MCF 10A (cell line): ENCODE measurements around the gene CABP1. TPM values are rescaled to one million over a fixed set of nuclear protein-coding genes. Genes with fewer than 3 reads are reported as not detected.
A peak's percentile ranks its signal among the peaks of the same experiment; 100 is the strongest.

ENCODE experiments used
- BruUV-seq: library from RNA; stranded (reverse); fragments of 400-500 nt; replicated peaks from 2 replicates; lab custom pipeline; 2021; lab: Mats Ljungman, UMichigan
- CTCF ChIA-PET: fragments of 300-600 bp; sonication (Branson Sonifier 250); formaldehyde crosslinking; extraction: SDS; loops from one replicate; lab custom pipeline; 2021; ENCODE audit warnings: antibody characterized with exemption, inconsistent platforms; lab: Yijun Ruan, JAX
- POLR2A ChIA-PET: fragments of 300-600, 350-650 bp; sonication (Branson Sonifier 250); formaldehyde crosslinking; extraction: SDS; loops from one replicate; lab custom pipeline; 2020; ENCODE audit warnings: antibody characterized with exemption, inconsistent platforms; lab: Yijun Ruan, JAX
- DNase-seq: peaks from one replicate; pipeline ENCODE4 v3.0.0-alpha.2; 2018; ENCODE audit not compliant: unreplicated experiment
- H3K27ac Mint-ChIP-seq: one replicate; pipeline ENCODE4 v1.8.0; 2022; ENCODE audit warnings: mild to moderate bottlenecking, low read depth, mixed read lengths; ENCODE audit not compliant: unreplicated experiment
- H3K27me3 Mint-ChIP-seq: one replicate; pipeline ENCODE4 v1.8.0; 2022; ENCODE audit warnings: mixed read lengths; ENCODE audit not compliant: insufficient read depth, unreplicated experiment
- H3K36me3 Mint-ChIP-seq: one replicate; pipeline ENCODE4 v1.8.0; 2022; ENCODE audit warnings: mild to moderate bottlenecking, moderate library complexity, mixed read lengths; ENCODE audit not compliant: insufficient read depth, unreplicated experiment
- H3K4me1 Mint-ChIP-seq: one replicate; pipeline ENCODE4 v1.8.0; 2022; ENCODE audit warnings: mixed read lengths; ENCODE audit not compliant: insufficient read depth, unreplicated experiment
- H3K4me3 Mint-ChIP-seq: one replicate; pipeline ENCODE4 v1.8.0; 2022; ENCODE audit warnings: mild to moderate bottlenecking, moderate library complexity, mixed read lengths; ENCODE audit not compliant: unreplicated experiment
- H3K9me3 Mint-ChIP-seq: one replicate; pipeline ENCODE4 v1.8.0; 2022; ENCODE audit warnings: mixed read lengths; ENCODE audit not compliant: unreplicated experiment
- CTCF ChIP-seq: fragments of 200-600 bp; IDR thresholded peaks from one replicate; pipeline ENCODE4 v1.8.0; 2022; ENCODE audit warnings: antibody characterized with exemption, mild to moderate bottlenecking; ENCODE audit not compliant: unreplicated experiment
- intact Hi-C: fragments of 100-400 bp; cut with micrococcal nuclease; formaldehyde crosslinking; loops from 2 replicates; pipeline ENCODE4 v1.14.1; 2022
- total RNA-seq: library from RNA; stranded (reverse); gene quantifications from 2 replicates; pipeline ENCODE4 v1.2.3, GENCODE V29; 2022

CABP1 gene
- total RNA-seq, 1 experiment from 2014 or later = not detected

- H3K27ac Mint-ChIP-seq = no peak overlapping the region
- intact Hi-C loops = no loop called here
- TF ChIP-seq CTCF = no peak
- H3K9me3 Mint-ChIP-seq = no peaks in the 10 kb centered on the region
- peaks cover under 1% of the 10 kb centered on the region for H3K4me1 Mint-ChIP-seq
- H3K27me3 Mint-ChIP-seq = no peaks in the 10 kb centered on the region
- CTCF ChIA-PET = interaction anchor here (0.5 to 1.3 kb wide), 3 partner anchors 13 to 270 kb away, joined by 3 to 4 read pairs (median 4); no protein-coding TSS in a partner anchor
- no peak overlapping the region for H3K4me3 Mint-ChIP-seq
- TSS peak; percentile 5 for BruUV-seq
- POLR2A ChIA-PET = interaction anchor here (1.9 kb wide), 1 partner anchor 11 kb away, joined by 7 read pairs; no protein-coding TSS in a partner anchor
- H3K36me3 Mint-ChIP-seq = peaks cover 48% of the 10 kb centered on the region
- no peak for DNase-seq
Observed at GRCh38 chr12:120700886-120701285, 60.5 kb downstream of the CABP1 start.

GRCh38 chr12:120702637-120703036, 62.2 kb downstream of the CABP1 start:
- no peaks in the 10 kb centered on the region for H3K9me3 Mint-ChIP-seq
- no TSS peak for BruUV-seq
- H3K4me3 Mint-ChIP-seq = no peak overlapping the region
- peaks cover 5% of the 10 kb centered on the region for H3K4me1 Mint-ChIP-seq
- no peaks in the 10 kb centered on the region for H3K27me3 Mint-ChIP-seq
- no peak for DNase-seq
- peaks cover 32% of the 10 kb centered on the region for H3K36me3 Mint-ChIP-seq
- ChIA-PET POLR2A (interaction anchor here (0.8 to 1.9 kb wide), 4 partner anchors 12 to 407 kb away, joined by 3 to 7 read pairs (median 4); no protein-coding TSS in a partner anchor), CTCF (no interaction called here)
- no peak for TF ChIP-seq CTCF
- H3K27ac Mint-ChIP-seq = peak overlapping the region; percentile 35
- intact Hi-C loops = no loop called here

GRCh38 chr12:120703311-120703942, 63.0 kb downstream of the CABP1 start:
- intact Hi-C loops = no loop called here
- no peak overlapping the region for H3K27ac Mint-ChIP-seq
- TF ChIP-seq CTCF = no peak
- no peaks in the 10 kb centered on the region for H3K9me3 Mint-ChIP-seq
- H3K27me3 Mint-ChIP-seq = no peaks in the 10 kb centered on the region
- ChIA-PET POLR2A (interaction anchor here (0.8 to 1.4 kb wide), 3 partner anchors 15 to 406 kb away, joined by 3 to 5 read pairs (median 3); no protein-coding TSS in a partner anchor), CTCF (interaction anchor here (0.7 kb wide), 1 partner anchor 16 kb away, joined by 3 read pairs; no protein-coding TSS in a partner anchor)
- H3K36me3 Mint-ChIP-seq = peaks cover 31% of the 10 kb centered on the region
- no peak overlapping the region for H3K4me3 Mint-ChIP-seq
- H3K4me1 Mint-ChIP-seq = peaks cover 5% of the 10 kb centered on the region
- no TSS peak for BruUV-seq
- DNase-seq = no peak

- Mint-ChIP-seq H3K36me3 (peaks cover 16% of the 10 kb centered on the region), H3K4me3 (no peak overlapping the region), H3K27me3 (no peaks in the 10 kb centered on the region), H3K4me1 (peaks cover 9% of the 10 kb centered on the region), H3K9me3 (no peaks in the 10 kb centered on the region), H3K27ac (no peak overlapping the region)
- no peak for TF ChIP-seq CTCF
- ChIA-PET CTCF (no interaction called here), POLR2A (interaction anchor here (0.6 to 1.0 kb wide), 3 partner anchors 8 to 258 kb away, joined by 3 to 4 read pairs (median 3); no protein-coding TSS in a partner anchor)
- DNase-seq = no peak
- intact Hi-C loops = no loop called here
- no TSS peak for BruUV-seq
Observed at GRCh38 chr12:120705618-120706017, 65.2 kb downstream of the CABP1 start.
